ENCODE results near the gene PRMT7.

- TF ChIP-seq CTCF (IDR thresholded peaks at IDR 0.05) = no peak
- TF ChIP-seq POLR2A (IDR thresholded peaks at IDR 0.05) = no peak
Observed at GRCh38 chr16:68331879-68332410, 21.1 kb downstream of the PRMT7 start.

Measured in ovary (tissue), 3 donors.